Activated CD8-positive, alpha-beta T cell treated with anti-CD3 and anti-CD28 coated beads for 36 hours (primary cell): ENCODE data around the gene C2. TPM values are rescaled to one million over a fixed set of nuclear protein-coding genes. Genes with fewer than 3 reads are reported as not detected.

Experiments
- ATAC-seq: fragments of 200-7000 bp; cut with Tn5 transposase; one replicate; pipeline ENCODE4 v1.10.0; 2021; ENCODE audit warnings: mild to moderate bottlenecking, moderate library complexity
- CTCF ChIA-PET: fragments of 350-600 bp; sonication (Branson Sonifier 250); formaldehyde crosslinking; loops from one replicate; lab custom pipeline; 2021; ENCODE audit warnings: antibody characterized with exemption; lab: Charles Lee
- POLR2A ChIA-PET: fragments of 350-600 bp; sonication (Branson Sonifier 250); formaldehyde crosslinking; loops from one replicate; lab custom pipeline; 2021; ENCODE audit warnings: antibody characterized with exemption; lab: Charles Lee
- DNase-seq: peaks from one replicate; pipeline ENCODE4 v3.0.0-alpha.2; 2020
- H3K27ac Mint-ChIP-seq: one replicate; pipeline ENCODE4 v1.8.0; 2021; ENCODE audit warnings: mild to moderate bottlenecking, mixed read lengths
- H3K27me3 Mint-ChIP-seq: one replicate; pipeline ENCODE4 v1.8.0; 2021; ENCODE audit warnings: mixed read lengths
- H3K36me3 Mint-ChIP-seq: one replicate; pipeline ENCODE4 v1.8.0; 2021; ENCODE audit warnings: low read depth, mixed read lengths
- H3K4me1 Mint-ChIP-seq: one replicate; pipeline ENCODE4 v1.8.0; 2021; ENCODE audit warnings: low read depth, mixed read lengths
- H3K4me3 Mint-ChIP-seq: one replicate; pipeline ENCODE4 v1.8.0; 2021; ENCODE audit warnings: mild to moderate bottlenecking, moderate library complexity, mixed read lengths
- H3K9me3 Mint-ChIP-seq: one replicate; pipeline ENCODE4 v1.8.0; 2021; ENCODE audit warnings: mixed read lengths
- intact Hi-C: fragments of 100-400 bp; cut with micrococcal nuclease; formaldehyde crosslinking; loops from one replicate; pipeline ENCODE4 v1.10.0; 2022
- total RNA-seq, 2 experiments: library from RNA; stranded (reverse); gene quantifications; one replicate each; pipeline ENCODE4 v1.2.3, GENCODE V29; 2021
- TF ChIP-seq, protein P1 (sequence below): fragments of 200-600 bp; IDR thresholded peaks from one replicate; pipeline ENCODE4 v1.8.0; 2022; ENCODE audit warnings: antibody characterized with exemption, mild to moderate bottlenecking

Gene C2
- total RNA-seq, 2 experiments from 2014 or later = 0.99 to 1.4 TPM

DNA sequence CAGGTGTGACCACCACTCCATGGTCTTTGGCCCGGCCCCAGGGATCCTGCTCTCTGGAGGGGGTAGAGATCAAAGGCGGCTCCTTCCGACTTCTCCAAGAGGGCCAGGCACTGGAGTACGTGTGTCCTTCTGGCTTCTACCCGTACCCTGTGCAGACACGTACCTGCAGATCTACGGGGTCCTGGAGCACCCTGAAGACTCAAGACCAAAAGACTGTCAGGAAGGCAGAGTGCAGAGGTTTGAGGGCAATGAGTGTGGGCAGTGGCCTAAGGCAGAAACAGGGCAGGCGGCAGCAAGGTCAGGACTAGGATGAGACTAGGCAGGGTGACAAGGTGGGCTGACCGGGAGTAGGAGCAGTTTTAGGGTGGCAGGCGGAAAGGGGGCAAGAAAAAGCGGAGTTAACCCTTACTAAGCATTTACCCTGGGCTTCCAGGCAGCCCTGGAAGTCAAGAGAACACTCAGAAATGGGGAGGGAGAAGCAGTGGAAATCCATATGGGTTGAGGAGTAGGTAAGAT lies 18.9 kb downstream of the C2 start:
- POLR2A ChIA-PET = interaction anchor here (1.2 kb wide), 1 partner anchor 12 kb away, joined by 4 read pairs; no protein-coding TSS in a partner anchor
- TF ChIP-seq, protein P1, sequence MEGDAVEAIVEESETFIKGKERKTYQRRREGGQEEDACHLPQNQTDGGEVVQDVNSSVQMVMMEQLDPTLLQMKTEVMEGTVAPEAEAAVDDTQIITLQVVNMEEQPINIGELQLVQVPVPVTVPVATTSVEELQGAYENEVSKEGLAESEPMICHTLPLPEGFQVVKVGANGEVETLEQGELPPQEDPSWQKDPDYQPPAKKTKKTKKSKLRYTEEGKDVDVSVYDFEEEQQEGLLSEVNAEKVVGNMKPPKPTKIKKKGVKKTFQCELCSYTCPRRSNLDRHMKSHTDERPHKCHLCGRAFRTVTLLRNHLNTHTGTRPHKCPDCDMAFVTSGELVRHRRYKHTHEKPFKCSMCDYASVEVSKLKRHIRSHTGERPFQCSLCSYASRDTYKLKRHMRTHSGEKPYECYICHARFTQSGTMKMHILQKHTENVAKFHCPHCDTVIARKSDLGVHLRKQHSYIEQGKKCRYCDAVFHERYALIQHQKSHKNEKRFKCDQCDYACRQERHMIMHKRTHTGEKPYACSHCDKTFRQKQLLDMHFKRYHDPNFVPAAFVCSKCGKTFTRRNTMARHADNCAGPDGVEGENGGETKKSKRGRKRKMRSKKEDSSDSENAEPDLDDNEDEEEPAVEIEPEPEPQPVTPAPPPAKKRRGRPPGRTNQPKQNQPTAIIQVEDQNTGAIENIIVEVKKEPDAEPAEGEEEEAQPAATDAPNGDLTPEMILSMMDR = no peak
- no peaks in the 10 kb centered on the region for H3K9me3 Mint-ChIP-seq
- intact Hi-C loops = no loop called here
- H3K4me3 Mint-ChIP-seq = no peak overlapping the region
- DNase-seq (no peak), ATAC-seq (no peak)
- CTCF ChIA-PET = no interaction called here
- no peak overlapping the region for H3K27ac Mint-ChIP-seq
- H3K4me1 Mint-ChIP-seq = peaks cover 4% of the 10 kb centered on the region
- H3K27me3 Mint-ChIP-seq = peaks cover 8% of the 10 kb centered on the region
- H3K36me3 Mint-ChIP-seq = no peaks in the 10 kb centered on the region

DNA sequence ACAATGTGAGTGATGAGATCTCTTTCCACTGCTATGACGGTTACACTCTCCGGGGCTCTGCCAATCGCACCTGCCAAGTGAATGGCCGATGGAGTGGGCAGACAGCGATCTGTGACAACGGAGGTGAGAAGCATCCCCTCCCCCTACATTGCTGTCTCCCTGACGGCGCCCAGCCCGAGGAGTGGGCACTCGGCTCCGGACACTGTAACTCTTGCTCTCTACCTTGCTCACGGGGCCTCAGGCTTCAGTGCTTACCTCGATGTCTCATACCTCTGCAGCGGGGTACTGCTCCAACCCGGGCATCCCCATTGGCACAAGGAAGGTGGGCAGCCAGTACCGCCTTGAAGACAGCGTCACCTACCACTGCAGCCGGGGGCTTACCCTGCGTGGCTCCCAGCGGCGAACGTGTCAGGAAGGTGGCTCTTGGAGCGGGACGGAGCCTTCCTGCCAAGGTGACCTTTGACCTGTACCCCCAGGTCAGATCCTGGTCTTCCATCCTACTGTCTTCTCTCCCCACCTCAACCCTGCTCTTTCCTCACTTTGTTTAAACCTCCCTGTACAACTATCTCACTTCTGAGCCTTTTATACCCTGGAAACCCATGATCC lies 19.7 kb downstream of the C2 start:
- POLR2A ChIA-PET = interaction anchor here (0.6 kb wide), 1 partner anchor 54 kb away, joined by 3 read pairs; no protein-coding TSS in a partner anchor

DNA sequence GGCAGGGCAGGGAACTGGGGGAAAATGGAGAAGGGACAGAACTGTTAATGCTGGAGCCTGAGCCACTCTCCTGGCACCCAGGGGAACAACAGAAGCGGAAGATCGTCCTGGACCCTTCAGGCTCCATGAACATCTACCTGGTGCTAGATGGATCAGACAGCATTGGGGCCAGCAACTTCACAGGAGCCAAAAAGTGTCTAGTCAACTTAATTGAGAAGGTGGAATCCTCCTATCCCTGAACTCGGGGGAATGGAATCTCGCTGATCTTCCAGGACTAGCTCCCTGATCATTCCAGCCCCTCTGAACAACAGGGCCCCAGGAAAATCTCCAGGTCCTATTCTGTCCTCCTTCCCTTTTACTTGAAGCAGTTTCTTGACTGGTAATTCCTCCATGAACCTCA lies 20.3 kb downstream of the C2 start:
- no peak for DNase-seq
- Mint-ChIP-seq H3K27me3 (no peaks in the 10 kb centered on the region), H3K27ac (no peak overlapping the region), H3K9me3 (no peaks in the 10 kb centered on the region), H3K4me1 (peaks cover 4% of the 10 kb centered on the region), H3K36me3 (peaks cover 5% of the 10 kb centered on the region), H3K4me3 (no peak overlapping the region)
- POLR2A ChIA-PET = interaction anchor here (0.6 kb wide), 2 partner anchors 50 to 55 kb away, joined by 3 read pairs; no protein-coding TSS in a partner anchor
- no peak for ATAC-seq
- TF ChIP-seq, protein P1 = no peak
- CTCF ChIA-PET = no interaction called here
- intact Hi-C loops = no loop called here

More for the DNA sequence above, 19.7 kb downstream of the C2 start:
- Mint-ChIP-seq H3K4me1 (peaks cover 4% of the 10 kb centered on the region), H3K9me3 (no peaks in the 10 kb centered on the region), H3K36me3 (no peaks in the 10 kb centered on the region), H3K27me3 (peaks cover 6% of the 10 kb centered on the region), H3K4me3 (no peak overlapping the region), H3K27ac (no peak overlapping the region)
- CTCF ChIA-PET = no interaction called here
- intact Hi-C loops = no loop called here
- DNase-seq = no peak
- TF ChIP-seq, protein P1 = no peak
- no peak for ATAC-seq

DNA sequence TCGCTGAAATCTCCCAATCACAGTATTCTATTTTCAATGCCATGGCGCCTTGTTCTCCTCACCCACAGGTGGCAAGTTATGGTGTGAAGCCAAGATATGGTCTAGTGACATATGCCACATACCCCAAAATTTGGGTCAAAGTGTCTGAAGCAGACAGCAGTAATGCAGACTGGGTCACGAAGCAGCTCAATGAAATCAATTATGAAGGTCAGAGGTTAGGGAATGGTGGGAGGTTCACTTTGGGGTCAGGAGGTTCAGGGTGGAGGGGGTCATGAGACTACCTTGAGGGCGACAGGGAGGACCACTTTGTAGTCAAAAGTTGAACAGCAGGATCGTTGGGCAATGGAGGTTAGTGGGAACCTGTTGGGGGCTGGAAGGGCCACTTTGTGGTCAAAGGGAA lies 20.8 kb downstream of the C2 start:
- TF ChIP-seq, protein P1 = no peak
- Mint-ChIP-seq H3K27ac (no peak overlapping the region), H3K36me3 (peaks cover 10% of the 10 kb centered on the region), H3K4me3 (no peak overlapping the region), H3K4me1 (peaks cover 4% of the 10 kb centered on the region), H3K9me3 (no peaks in the 10 kb centered on the region), H3K27me3 (no peaks in the 10 kb centered on the region)
- ChIA-PET CTCF (no interaction called here), POLR2A (interaction anchor here (0.6 to 0.9 kb wide), 2 partner anchors 20 to 50 kb away, joined by 3 read pairs; no protein-coding TSS in a partner anchor)
- intact Hi-C loops = no loop called here
- DNase-seq = no peak
- no peak for ATAC-seq

DNA sequence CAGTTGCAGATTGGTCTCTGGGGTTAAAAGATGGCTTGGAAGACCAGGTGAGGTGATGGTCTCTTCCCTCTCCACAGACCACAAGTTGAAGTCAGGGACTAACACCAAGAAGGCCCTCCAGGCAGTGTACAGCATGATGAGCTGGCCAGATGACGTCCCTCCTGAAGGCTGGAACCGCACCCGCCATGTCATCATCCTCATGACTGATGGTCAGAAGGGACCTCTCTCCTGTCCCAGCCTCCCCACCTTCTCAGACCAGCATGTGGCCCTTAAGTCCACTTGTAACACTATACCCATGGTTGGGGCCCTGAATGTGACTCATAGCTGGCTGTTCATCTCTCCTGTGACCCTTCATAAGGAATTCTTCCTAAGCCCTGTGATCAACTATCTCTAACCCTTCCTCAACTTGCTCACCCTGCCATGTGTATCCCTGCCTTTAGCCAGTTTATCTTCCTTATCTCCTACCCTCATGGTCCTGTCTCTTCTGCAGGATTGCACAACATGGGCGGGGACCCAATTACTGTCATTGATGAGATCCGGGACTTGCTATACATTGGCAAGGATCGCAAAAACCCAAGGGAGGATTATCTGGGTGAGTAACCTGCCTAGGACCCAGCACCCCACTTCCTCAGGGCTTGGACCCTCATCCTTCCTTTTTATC lies 21.4 kb downstream of the C2 start:
- ATAC-seq = no peak
- no peaks in the 10 kb centered on the region for H3K27me3 Mint-ChIP-seq
- peaks cover 4% of the 10 kb centered on the region for H3K4me1 Mint-ChIP-seq
- TF ChIP-seq, protein P1 = no peak
- H3K9me3 Mint-ChIP-seq = no peaks in the 10 kb centered on the region
- peaks cover 14% of the 10 kb centered on the region for H3K36me3 Mint-ChIP-seq
- ChIA-PET CTCF (no interaction called here), POLR2A (interaction anchor here (0.9 to 2.6 kb wide), 2 partner anchors 10 to 21 kb away, joined by 3 to 9 read pairs; partner anchors contain the start of genes NELFE and SKIC2)
- H3K27ac Mint-ChIP-seq = no peak overlapping the region
- H3K4me3 Mint-ChIP-seq = no peak overlapping the region
- no peak for DNase-seq
- intact Hi-C loops = no loop called here
